HG03442 (cell line): ENCODE results near the gene ZBTB12.
"Not testable (repeated sequence)": the region's sequence is repeated elsewhere in the genome, so short reads cannot be mapped to it uniquely, and the experiment has no call there.

Experiments
- ATAC-seq: cut with Tn5 transposase; IDR thresholded peaks from one replicate; pipeline ENCODE4 v1.9.1; 2021; ENCODE audit warnings: mild to moderate bottlenecking, moderate library complexity; ENCODE audit not compliant: unreplicated experiment

Gene ZBTB12

DNA sequence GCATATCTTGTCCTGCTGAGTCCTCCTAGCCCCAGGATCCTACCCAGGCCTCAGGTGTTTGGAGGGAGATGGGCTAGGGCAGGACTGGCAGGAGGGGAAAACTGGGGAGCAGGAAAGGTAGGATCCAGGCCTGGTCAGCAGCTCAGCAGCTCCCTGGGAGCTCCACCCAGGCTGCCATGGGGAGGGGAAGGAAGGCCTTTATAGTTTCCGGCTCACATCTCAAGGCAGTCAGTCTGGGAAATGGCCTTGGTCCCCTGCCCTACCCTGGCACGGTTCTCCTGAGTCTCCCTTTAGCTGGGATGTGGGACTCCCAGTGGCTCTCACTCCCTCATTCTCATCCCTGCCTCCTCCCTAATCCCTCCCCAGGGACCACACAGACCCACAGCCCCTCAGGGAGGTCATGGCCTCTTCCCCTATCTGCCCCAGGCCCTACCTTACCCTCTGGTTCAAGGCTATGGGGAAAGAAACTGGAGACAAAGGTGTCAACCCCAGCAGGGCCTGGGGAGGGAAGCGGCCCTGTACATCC is 24.7 kb downstream of the ZBTB12 start:
- no peak for ATAC-seq

DNA sequence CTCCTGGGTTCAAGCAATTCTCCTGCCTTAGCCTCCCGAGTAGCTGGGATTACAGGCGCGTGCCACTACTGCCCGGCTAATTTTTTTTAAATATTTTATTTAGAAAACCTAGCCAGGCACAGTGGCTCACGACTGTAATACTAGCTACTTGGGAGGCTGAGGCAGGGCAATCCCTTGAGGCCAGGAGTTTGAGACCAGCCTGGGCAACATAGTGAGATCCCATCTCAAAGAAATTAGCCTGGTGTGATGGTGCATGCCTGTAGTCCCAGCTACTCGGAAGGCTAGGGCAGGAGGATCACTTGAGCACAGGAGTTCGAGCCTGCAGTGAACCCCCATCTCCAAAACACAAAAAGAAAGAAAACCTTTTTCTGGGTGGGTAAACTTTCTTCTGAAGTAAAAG is 25.5 kb downstream of the ZBTB12 start:
- ATAC-seq: no peak

DNA sequence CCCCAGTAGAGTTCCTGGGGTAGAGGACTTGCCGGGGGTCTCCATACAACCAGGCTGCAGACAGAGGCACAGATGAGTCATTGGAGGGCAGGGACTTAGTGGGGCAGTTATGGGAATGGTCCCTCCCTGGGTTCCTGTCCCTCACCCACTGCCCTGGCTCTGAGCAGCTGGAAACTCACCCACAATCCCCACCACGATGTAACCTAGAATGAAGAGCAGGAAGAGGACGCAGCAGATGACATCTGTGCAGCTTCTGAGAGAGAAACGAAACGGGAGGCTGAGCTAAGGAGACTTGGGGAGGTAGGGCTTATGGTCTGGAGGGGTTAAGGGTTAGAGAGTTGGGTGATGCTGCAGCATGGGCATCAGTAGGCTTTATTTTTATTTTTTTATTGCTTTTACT is 26.0 kb downstream of the ZBTB12 start:
- ATAC-seq: no peak

DNA sequence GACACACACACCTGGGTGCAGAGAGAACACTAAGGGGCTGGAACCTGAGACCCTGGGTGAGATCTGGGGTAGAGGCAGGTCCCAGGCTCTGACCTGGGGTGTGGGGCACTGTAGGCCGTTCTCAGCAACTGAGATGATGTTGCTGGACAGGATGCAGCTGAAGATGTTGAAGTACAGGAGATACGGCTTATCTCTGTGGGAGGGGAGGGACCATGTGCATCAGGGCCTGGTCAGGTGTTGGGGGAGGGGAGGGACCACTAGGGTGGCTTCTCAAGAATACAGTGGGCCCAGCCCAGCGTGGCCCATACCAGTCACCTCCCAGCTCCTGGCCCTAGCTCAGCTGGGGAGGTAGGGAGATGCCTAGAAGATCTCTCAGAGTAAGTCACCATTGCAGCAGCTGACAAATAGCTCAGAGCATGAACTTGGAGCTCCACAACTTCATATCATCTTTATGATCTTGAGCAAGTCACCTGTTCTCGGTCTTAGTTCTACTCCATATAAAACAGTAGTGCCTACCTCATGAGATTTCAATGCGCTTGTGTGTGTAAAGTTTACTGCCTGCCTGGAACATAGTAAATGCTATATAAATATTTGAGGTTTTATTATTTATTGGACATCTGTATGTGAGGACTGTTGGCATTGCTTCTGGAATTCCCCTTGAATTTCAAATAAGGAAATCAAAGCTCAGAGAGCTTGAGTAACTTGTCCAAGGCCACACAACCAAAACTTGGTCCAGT is 26.9 kb downstream of the ZBTB12 start:
- ATAC-seq: no peak

DNA sequence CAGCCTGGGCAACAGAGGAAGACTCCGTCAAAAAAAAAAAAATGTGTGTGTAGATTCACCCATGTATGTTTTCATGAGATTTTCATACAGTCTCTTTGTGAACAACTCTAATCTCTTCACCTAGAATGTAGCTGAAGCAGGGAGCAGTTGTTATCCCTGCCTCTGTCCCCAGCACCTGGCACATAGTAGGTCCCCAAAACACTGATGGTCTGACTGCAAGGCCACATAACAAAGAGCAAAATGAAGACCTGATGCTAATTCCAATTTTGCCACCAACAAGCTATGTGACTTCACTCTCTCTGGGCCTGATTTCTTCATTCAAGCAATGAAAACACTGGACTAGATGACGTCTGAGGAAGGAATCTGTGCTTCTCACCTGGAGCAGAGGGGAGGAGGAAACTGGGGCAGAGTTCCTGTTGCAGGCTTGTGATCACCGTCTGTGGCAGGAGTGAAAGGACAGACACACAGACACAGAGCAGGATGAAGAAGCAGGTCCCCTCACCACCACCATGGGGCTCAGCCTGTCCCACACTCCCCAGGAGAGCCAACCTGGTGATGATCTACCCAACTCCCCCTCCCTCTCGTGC is 27.7 kb downstream of the ZBTB12 start:
- ATAC-seq: no peak

DNA sequence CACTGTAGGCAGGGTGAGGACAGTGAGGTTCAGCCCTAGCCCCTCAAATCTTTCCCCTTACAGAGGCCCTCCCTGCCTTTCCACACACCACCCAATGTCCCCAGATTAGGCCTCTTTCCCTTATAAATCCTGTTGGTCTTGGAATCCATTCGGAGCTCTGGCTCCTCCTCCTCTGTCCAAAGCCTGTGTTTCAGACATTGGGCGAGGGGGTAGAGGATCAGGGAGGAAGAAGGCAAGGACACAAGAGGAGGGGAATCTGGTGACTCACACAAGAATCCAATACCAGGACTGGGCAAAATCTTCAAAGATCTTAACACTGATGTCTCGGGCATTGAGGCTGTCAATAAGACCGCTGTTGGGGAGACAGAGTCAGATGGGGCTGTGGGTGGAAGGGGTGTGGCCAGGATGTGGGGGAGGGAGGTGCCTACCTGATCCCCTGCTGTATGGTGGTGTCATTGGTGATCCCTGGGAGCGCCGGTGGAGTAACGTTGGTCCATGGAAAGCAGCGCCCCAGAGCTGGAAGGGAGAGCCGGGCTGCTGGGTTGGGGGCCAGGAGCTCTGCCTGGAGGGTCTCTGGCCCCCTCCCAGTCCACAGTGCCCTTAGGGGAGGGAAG is 30.7 kb downstream of the ZBTB12 start:
- no peak for ATAC-seq

DNA sequence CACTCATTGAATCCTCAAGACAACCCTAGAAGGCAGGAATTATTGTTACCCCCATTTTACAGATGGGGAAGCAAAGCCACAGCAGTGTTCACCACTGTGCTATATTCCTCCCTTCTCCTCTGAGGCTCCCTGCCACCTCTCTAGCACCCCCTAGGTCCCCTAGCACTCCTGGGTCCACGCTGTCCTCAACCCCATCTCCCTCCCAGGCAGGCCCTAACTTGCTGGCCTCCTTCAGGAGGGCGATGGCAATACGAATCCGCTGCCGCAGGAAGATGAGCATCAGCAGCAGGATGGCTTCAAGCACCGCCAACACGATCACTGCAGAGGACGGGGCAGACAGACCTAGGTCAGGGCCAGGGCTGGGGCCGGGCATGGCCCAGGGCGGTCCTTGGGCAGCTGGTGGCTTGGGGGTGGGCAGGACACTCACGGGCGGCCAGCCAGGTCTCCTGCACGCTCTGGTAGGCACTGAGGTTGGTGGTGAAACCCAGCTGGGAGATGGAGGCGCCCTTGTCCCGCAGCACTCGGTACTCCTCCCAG is 31.4 kb downstream of the ZBTB12 start:
- no peak for ATAC-seq

DNA sequence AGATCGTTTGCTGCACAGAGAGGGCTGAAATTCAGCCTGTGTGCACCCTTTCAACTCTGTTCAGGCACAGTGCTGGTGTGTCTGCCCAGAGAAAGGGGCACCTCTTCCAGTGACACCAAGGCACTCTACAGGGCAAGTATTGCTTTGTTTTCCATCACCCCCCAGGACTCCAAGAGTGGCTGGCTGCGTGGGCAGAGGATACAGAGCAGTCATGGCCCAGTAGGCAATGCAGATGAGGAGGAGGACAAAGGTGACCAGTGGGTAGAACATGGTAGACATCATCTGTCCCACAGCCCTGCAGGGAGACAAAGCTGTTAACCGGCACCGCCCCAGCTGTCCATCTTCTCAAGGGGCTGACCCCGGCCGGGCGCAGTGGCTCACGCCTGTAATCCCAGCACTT is 32.5 kb downstream of the ZBTB12 start:
- no peak for ATAC-seq

DNA sequence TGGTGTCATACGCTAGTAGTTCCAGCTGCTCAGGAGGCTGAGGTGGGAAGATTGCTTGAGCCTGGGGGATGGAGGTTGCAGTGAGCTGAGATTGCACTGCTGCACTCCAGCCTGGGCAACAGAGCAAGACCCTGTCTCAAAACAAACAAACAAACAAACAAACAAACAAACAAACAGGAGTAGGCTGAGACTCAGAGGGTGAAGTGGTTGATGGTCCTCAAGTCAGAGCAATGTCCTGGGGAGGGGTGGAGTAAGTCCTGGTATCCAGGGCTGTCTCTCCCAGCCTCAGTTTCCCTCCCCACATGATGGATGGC is 33.3 kb downstream of the ZBTB12 start:
- not testable (repeated sequence) for ATAC-seq

DNA sequence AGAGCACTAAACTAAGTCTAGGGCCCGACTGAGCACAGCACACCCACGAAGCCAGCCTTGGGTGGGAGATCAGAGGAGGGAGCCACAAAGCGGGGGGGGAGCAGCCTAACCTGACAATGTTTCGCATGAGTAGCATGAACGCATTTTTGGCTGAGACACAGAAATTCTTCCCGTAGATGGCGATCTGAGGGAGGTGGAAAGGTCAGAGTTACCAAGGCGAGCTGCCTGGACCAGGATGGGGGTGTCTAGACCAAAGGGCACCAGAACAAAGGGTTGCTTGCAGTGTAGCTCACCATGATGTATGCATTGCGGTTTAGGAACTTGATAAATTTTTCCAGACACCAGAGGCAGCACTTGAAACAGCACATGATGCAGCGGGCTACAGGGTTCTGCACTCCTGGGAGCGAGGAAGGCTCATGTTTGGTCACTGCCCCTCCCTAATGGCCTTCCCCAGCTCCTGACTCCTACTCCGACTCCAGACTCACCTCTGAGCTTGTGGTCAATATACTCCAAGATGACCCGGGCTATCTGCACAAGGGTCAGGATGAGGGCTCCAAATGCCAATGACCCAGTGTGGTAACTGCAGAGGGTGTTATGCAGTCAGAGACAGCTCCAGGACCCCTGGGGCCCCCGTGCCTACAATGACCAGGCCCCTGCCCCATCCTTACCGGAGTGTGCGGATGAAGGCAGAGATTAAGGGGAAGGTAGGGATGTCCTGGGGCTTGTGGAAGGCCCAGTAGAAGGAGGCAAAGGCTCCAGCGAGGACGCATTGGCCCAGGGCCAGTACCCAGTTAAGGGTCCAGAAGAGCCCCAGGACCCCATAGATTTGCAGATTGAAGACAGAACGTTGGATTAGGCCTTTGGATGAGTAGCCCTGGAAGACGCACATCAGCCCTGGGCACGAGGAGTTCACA is 36.4 kb downstream of the ZBTB12 start:
- ATAC-seq: no peak

DNA sequence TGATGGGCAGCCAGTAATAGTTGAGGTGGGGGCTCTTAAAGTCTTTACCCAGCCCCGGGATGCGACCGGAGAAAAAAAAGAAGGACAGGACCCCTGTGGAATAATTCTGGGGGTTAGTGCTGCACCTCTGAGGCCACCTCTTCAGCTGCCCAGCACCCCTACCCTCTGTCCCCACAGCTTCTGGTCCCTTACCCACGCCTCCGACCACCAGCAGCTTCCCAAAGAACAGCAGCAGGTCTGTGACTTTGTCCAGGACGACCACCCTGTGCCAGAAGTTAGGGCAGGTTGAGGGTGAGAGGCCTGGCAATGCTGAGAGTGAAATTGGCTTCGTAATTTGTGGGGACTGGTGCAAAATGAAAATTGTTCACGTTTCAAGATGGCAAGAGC is 37.1 kb downstream of the ZBTB12 start:
- ATAC-seq: no peak

DNA sequence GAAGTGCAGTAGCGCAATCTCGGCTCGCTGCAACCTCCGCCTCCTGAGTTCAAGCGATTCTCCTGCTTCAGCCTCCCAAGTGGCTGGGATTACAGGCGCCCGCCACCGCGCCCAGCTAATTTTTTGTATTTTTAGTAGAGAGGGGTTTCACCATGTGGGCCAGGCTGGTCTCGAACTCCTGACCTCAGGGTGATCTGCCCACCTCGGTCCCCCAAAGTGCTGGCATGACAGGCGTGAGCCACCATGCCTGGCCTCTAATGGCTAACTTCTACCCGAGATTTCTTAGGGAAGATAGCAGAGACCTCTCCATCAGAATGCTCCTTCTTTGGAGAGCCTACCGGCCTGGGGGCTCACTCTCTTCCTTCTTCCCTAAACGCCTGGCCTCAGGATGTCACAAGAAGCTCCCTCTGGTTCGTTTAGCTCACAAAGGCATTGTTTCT is 37.7 kb downstream of the ZBTB12 start:
- ATAC-seq: not testable (repeated sequence)

DNA sequence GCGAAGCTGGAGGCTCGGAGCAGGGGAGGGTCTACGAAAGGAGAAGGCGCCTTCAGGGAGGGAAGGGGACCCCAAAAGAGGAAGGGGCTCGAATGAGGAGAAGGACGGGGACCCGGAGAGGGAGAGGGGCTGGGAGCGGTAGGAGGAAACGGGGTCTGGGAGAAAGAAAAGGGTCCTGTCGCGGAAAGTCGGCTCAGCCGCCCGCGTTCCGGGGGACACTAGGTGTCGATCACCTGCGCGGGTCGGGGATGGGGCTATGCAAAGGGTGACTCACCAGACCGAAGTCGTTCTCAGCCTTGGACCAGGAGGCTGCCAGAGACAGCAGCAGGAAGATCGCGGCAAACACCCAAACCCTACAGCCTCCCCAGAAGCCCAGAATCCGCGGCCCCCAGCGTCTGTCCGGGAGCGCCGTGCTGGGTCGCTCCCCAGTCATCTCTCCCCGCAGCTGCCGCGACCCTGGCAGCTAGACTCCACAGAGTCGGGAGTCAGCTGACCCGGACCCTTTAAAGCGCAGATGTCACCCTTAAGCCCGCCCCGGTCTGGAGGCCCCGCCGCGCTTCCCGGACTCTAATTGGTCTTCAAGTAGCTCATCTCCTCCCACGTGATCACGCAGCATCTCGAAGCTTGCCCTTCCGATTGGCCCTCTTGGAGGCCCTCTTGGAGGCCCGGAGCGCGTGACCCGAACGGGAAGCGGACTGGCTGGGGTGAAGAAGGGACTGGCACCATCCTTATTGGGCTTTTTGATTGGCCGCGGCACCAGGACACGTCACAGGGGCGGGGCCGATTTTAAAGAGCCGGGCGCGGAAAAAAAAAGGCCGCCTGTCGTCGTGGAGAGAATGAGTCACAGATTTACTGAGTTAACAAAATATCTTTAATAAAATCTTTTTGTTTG is 39.3 kb downstream of the ZBTB12 start, which contains the start of gene NEU1:
NEU1 (minus strand) TSS at position 478 of the 892 bp plus-strand sequence; CDS start at position 433, 45 bp downstream.
- peak; percentile 88 for ATAC-seq

DNA sequence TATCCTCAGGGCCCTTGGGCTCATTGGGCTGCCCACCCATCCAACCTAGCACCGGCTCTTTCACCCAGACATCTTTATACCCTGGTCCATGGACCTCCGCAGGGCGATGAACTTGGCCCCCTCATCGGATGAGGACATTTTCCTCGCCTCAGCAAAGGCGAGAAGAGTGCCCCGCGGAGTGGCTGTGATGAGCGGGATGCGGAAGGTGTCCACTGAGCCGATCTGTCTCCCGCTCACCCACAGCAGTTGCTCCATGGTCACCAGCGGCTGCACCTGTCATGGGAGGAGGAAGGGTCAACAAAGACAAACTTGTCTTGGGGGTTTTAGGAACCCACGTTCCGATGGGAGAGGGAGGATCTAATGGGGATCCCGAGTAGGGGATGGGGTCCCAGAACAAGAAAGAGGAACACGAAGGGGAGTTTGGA is 40.0 kb downstream of the ZBTB12 start:
- ATAC-seq: no peak

DNA sequence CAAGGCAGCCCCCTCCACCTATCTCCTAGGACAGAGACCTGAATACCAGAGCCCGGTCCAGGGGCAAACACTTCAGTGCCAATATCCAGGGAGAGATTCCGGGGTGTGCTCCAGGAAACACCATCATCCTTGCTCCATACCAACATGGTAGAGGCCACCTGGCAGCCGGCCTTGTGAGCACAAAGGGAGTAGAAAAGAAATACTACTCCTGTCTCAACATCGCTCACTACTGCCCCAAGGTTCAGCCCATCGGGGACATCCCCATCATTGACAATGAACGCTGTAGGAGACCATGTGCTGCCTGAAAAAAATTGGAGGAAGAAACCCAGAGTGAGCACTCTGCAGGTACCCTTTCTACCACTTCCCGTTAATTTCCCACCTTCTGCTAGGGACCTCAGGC is 40.7 kb downstream of the ZBTB12 start:
- no peak for ATAC-seq

DNA sequence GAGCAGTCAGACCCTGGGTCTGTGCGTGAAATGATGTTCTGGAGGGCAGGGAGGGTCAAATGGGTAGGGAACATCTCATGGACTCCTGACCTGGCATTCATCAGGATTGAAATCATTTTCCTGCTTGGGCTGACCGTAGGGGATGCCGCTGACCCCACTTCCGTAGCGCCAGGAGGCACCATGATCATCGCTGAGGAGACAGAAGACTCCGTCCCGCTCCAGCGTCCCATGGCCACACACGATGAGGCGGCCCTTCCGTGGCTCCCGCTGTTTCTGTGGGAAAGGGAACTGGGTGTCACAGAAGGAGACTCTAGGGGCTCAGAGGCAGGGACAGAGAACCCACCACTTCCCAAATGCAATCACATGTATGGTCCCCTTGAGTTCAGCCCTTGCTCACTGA is 41.5 kb downstream of the ZBTB12 start:
- ATAC-seq: no peak

DNA sequence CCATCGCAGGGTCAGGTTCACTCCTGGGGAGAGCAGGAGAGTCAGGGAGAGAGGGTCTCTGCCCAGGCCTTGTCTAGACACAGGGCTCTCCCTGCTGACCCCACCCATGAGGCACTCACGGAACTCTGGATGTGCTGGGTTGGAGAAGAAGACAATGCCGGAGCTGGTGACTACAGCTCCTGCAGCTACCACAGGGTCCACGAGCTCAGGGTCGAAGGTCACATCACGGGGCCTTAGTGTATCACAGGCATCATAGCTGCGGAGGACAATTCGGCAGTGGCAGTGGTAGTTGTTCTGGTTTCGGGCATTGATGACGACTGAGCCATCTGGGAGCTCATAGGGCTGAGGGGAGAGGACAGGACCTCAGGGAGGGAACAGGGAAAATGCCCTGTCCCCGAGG is 42.0 kb downstream of the ZBTB12 start:
- ATAC-seq: no peak

DNA sequence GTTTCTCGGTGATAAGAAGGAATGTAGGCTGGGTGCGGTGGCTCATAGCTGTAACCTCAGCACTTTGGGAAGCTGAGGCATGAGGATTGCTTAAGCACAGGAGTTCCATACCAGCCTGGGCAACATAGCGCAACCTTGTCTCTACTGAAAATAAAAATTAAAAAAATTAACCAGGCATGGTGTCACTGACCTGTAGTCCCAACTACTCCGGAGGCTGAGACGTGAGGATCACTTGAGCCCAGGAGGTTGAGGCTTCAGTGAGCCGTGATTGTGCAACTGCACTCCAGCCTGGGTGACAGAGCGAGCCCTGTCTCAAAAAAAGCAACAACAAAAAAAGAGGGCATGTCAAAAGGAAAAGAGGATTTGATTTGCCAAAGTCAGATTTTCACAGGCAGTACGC is 43.2 kb downstream of the ZBTB12 start:
- no peak for ATAC-seq

DNA sequence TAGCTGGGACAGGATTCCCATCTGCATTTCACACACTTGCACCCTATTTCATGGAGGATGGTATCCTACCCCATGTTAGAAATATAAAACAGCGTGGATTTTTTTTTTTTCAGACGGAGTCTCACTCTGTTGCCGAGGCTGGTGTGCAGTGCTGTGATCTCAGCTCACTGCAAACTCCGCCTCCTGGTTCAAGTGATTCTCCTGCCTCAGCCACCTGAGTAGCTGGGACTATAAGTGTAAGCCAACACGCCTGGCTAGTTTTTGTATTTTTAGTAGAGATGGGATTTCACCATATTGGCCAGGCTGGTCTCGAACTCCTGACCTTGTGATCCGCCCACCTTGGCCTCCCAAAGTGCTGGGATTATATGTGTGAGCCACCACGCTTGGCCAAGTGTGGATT is 44.1 kb downstream of the ZBTB12 start:
- ATAC-seq: not testable (repeated sequence)
